Spleen (tissue), 7 donors: ENCODE results near the gene RNGTT.

Experiments used
- CTCF ChIP-seq, 11 experiments: fragments of 200-600 bp in 7 of 11; fragments of 450-650 bp in 4 of 11; sonication (generic) in 4 of 11; IDR thresholded peaks in 8 of 11; conservative IDR thresholded peaks in 3 of 11; 1 replicate in 7 of 11; 2 replicates in 4 of 11; pipeline versions ENCODE4 v1.4.0 to v1.8.0; 2016 to 2021; ENCODE audit warnings: antibody characterized with exemption in 11 of 11, inconsistent platforms in 4 of 11, mild to moderate bottlenecking in 1 of 11
- POLR2A ChIP-seq, 3 donors: fragments of 450-650 bp; IDR thresholded peaks; one replicate each; pipeline ENCODE4 v1.5.1; 2017; ENCODE audit warnings: antibody characterized with exemption in 3 of 3, mild to moderate bottlenecking in 1 of 3
- POLR2AphosphoS5 ChIP-seq, 3 donors: sonication (generic); formaldehyde crosslinking; IDR thresholded peaks; one replicate each; pipeline ENCODE4 v1.5.1; 2017; ENCODE audit warnings: antibody characterized with exemption in 3 of 3
- donor health status: DM: no; HTN: no; CAD: no; lungs with moderate emphysema.
- donor health status: DM: no; HTN: no; CAD: no.
- donor health status: DM: no; HTN: no; CAD: no.

GRCh38 chr6:88661136-88661535 lies 302.3 kb downstream of the RNGTT start:
- TF ChIP-seq CTCF (IDR thresholded peaks at IDR 0.05 in 8 of 11, conservative IDR thresholded peaks at IDR 0.05 in 3 of 11) (no peak), POLR2A (IDR thresholded peaks at IDR 0.05) (no peak), POLR2AphosphoS5 (IDR thresholded peaks at IDR 0.05) (no peak)
